Large intestine (tissue), 3 donors: ENCODE data around the gene SETD6. TPM values are rescaled to one million over a fixed set of nuclear protein-coding genes. Genes with fewer than 3 reads are reported as not detected.
"Not testable (repeated sequence)": the region's sequence is repeated elsewhere in the genome, so short reads cannot be mapped to it uniquely, and the experiment has no call there.

ENCODE experiments used
- DNase-seq, 2 donors: peaks; one replicate each; pipeline versions ENCODE4 v3.0.0 to v3.0.0-alpha.2; 2013
- H3K27ac ChIP-seq: one replicate; pipeline ENCODE4 v1.5.1; 2013; ENCODE audit warnings: low read length
- H3K27me3 ChIP-seq: 2 replicates; pipeline ENCODE4 v1.6.1; 2013; ENCODE audit warnings: low read length; ENCODE audit not compliant: control insufficient read depth, insufficient read depth
- H3K36me3 ChIP-seq: 2 replicates; pipeline ENCODE4 v1.6.1; 2013; ENCODE audit warnings: low read length; ENCODE audit not compliant: control insufficient read depth, insufficient read depth
- H3K4me1 ChIP-seq: one replicate; pipeline ENCODE4 v1.6.1; 2013; ENCODE audit warnings: low read length; ENCODE audit not compliant: control insufficient read depth, insufficient read depth
- H3K4me3 ChIP-seq: one replicate; pipeline ENCODE4 v1.5.1; 2013; ENCODE audit warnings: low read length
- H3K9me3 ChIP-seq: one replicate; pipeline ENCODE4 v1.6.1; 2013; ENCODE audit warnings: mild to moderate bottlenecking, low read depth, low read length, moderate library complexity; ENCODE audit not compliant: control insufficient read depth
- WGBS: methylation state at CpG from one replicate; pipeline ENCODE4 v1.1.5; 2013; ENCODE audit warnings: low lambda C conversion rate; ENCODE audit not compliant: insufficient coverage; 5-methylcytosine and 5-hydroxymethylcytosine counted together
- polyA plus RNA-seq: library from polyadenylated mRNA; unstranded; fragments of 120-200 nt; gene quantifications from one replicate; pipeline ENCODE4 v1.2.1, GENCODE V29; 2013

Gene SETD6
- polyA plus RNA-seq, 1 donor, result 28.8 TPM

DNA sequence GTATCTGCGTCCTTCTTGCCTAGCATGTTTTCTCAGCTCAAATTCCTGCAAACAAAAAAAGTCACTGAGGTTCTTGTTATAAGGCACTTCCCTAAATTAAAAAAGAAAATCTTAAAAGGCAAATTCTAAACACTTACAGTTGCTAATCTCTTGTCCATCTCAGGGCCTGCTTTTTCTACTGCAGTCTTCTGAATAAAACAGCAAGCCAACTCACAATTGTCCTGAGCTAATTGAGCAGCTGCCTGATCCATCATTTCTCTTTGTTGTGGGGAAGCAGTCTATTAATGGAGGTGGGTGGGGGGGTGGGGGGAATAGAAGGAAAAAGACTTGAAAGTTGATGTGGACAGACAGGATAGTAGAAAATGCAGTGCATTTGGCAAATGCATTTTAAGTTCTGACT is 27.0 kb downstream of the SETD6 start:
- H3K4me3 ChIP-seq, result no peak overlapping the region
- no peaks in the 10 kb centered on the region for H3K4me1 ChIP-seq
- no peaks in the 10 kb centered on the region for H3K27me3 ChIP-seq
- WGBS, result 100% methylated on average over 1 of the region's 1 CpG
- H3K36me3 ChIP-seq, result peaks cover 90% of the 10 kb centered on the region
- no peak for DNase-seq
- H3K27ac ChIP-seq, result no peak overlapping the region
- no peaks in the 10 kb centered on the region for H3K9me3 ChIP-seq

DNA sequence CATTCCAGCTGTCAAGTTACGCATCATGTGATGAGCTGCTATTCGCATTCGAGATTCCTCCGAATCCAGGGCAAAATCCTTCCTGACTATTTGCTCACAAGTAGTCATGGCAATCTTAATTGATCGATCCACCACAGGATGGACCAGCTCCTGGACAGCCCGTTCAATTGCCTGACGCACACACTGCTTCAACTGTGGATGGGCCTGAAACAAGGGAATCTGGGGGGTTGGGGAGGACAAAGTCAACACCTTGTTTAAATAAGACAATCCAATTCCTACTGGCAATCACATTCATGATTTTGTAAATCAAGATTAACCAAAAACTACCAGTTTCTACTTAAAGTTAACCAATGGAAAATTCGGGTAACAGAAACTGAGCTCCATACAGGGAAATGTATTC is 28.4 kb downstream of the SETD6 start:
- WGBS, result 100% methylated on average over 1 of the region's 8 CpGs
- Histone ChIP-seq H3K4me1 (no peaks in the 10 kb centered on the region), H3K36me3 (peaks cover 88% of the 10 kb centered on the region)

DNA sequence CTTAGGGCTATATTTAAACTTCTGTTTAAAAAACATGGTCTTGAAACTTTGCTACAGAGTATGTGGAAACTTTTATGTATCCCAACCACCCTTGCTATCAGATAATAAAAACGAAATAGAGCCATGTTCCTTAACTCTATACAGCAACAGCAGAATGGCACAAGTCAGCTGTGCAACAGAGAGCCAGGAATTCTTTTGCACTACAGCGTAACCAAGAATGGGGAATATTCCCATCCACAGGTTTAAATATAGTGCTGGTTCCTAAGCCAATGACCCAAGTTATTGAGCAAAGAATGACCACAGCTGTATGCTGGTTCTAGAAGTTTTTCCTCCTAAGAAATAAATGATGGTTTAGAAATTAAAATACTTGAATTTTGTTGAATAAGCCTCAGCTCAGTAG is 33.1 kb downstream of the SETD6 start:
- Histone ChIP-seq H3K27me3 (no peaks in the 10 kb centered on the region), H3K9me3 (no peaks in the 10 kb centered on the region), H3K27ac (no peak overlapping the region), H3K36me3 (peaks cover 79% of the 10 kb centered on the region), H3K4me1 (no peaks in the 10 kb centered on the region), H3K4me3 (no peak overlapping the region)
- no peak for DNase-seq
- WGBS, result 100% methylated on average over 1 of the region's 2 CpGs

More for the DNA sequence above, 28.4 kb downstream of the SETD6 start:
- Histone ChIP-seq H3K4me3 (no peak overlapping the region), H3K27ac (no peak overlapping the region), H3K27me3 (no peaks in the 10 kb centered on the region), H3K9me3 (no peaks in the 10 kb centered on the region)
- DNase-seq, result no peak

DNA sequence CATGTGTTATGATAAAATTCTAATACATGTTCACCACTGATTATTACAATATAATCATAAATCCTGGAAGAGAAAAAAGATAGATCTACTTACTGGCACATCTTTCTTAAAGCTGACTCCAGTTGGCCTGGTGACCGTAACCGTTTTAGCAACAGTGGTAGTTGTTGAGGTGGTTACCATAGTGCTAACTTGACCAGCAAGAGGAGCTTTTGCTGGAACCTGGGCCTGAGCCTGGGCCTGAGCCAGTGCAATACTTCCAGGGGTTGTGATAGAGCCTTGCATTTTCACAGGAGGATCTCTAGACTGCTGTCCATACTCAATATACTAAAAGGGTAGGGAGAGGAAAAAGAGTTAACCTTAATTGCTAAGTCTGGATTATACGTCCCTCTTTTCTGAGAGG is 36.2 kb downstream of the SETD6 start:
- Histone ChIP-seq H3K9me3 (no peaks in the 10 kb centered on the region), H3K4me1 (no peaks in the 10 kb centered on the region), H3K36me3 (peaks cover 72% of the 10 kb centered on the region), H3K4me3 (no peak overlapping the region), H3K27ac (no peak overlapping the region), H3K27me3 (no peaks in the 10 kb centered on the region)
- DNase-seq, result peak in 1 of 2 donors; percentile 1
- 80% methylated on average over 1 of the region's 3 CpGs for WGBS

DNA sequence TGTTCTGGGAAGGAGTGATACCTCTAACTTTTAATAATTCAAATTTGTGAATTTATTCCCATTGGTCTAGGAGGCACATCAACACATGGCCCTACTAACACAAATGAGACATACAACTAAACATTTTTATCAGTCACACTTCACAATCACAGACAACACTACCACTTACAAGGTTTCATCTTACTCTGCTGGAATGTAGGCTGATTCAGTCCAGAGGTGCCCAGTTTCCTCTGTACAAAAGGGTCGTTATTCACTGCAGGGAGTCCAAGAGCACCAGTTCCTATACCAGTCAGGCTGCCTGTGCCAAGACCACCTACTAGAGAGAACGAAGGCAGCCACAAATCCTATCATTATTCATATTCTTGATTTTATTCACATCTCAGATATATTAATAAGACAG is 41.4 kb downstream of the SETD6 start:
- Histone ChIP-seq H3K27me3 (no peaks in the 10 kb centered on the region), H3K4me3 (no peak overlapping the region), H3K9me3 (no peaks in the 10 kb centered on the region), H3K4me1 (no peaks in the 10 kb centered on the region), H3K36me3 (peaks cover 73% of the 10 kb centered on the region), H3K27ac (no peak overlapping the region)
- DNase-seq, result no peak
- WGBS, result 100% methylated on average over 1 of the region's 2 CpGs

DNA sequence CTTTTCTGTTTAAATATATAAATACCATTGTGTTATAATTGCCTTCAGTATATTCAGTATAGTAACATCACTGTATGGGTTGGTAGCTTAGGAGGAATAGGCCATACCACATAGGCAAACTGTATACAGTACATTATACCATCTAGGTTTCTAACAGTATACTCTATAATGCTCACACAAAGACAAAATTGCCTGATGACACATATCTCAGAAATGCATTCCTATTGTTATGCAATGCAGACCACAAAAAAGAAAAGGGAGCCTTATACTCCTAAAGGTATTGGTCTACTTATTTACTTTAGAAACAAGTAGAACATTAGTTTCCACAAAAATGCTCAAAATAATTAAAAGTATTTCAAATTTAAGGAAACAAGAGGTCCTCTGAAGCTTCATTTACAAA is 47.9 kb downstream of the SETD6 start:
- no peaks in the 10 kb centered on the region for H3K4me1 ChIP-seq
- H3K4me3 ChIP-seq, result no peak overlapping the region
- no peaks in the 10 kb centered on the region for H3K9me3 ChIP-seq
- H3K36me3 ChIP-seq, result peaks cover 71% of the 10 kb centered on the region
- DNase-seq, result no peak
- H3K27ac ChIP-seq, result no peak overlapping the region
- no peaks in the 10 kb centered on the region for H3K27me3 ChIP-seq

DNA sequence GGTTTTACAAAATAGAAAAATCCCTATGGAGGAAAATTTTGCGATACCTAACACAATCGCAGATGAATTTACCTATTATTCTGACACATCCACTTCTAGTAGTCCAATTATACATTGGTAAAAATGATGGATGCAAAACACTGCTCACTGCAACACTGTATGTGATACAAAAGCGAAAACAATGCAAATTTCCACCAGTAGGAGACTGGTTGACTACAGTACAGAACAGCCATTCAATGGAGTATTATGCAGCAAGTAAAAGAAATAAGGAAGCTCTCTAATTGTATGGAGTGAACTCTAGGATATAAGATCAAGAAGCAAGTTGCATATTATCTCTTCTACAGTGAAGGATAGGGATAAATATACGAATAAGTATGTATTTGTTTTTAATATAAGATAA is 48.5 kb downstream of the SETD6 start:
- DNase-seq, result no peak
- Histone ChIP-seq H3K4me1 (no peaks in the 10 kb centered on the region), H3K36me3 (peaks cover 67% of the 10 kb centered on the region), H3K27ac (no peak overlapping the region), H3K4me3 (no peak overlapping the region), H3K9me3 (no peaks in the 10 kb centered on the region), H3K27me3 (no peaks in the 10 kb centered on the region)
- 100% methylated on average over 2 of the region's 4 CpGs for WGBS

DNA sequence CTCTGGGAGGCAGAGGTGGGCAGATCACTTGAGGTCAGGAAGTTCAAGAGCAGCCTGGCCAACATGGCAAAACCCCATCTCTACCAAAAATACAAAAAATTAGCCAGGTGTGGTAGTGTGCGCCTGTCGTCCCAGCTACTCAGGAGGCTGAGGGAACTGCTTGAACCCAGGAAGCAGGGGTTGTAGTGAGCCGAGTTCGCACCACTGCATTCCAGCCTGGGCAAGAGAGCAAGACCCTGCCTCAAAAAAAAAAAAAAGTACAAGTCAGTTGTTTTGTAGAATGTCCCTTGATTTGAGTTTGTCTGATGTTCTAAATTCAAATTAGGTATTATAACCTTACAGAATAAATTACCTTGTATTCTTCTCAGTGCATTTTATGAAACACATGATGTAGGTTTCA is 50.4 kb downstream of the SETD6 start:
- not testable (repeated sequence) for H3K27me3 ChIP-seq, DNase-seq, H3K27ac ChIP-seq, H3K4me3 ChIP-seq, H3K4me1 ChIP-seq, H3K9me3 ChIP-seq
- peaks cover 65% of the 10 kb centered on the region for H3K36me3 ChIP-seq
- WGBS, result no CpG with 5 or more reads among the region's 4 CpGs

Other genes starting within 250 kb of the SETD6 start
- not detected for gene PRSS54, start 220.5 kb upstream of the SETD6 start, polyA plus RNA-seq
- 7.6 TPM for gene GINS3, start 123.0 kb upstream of the SETD6 start, polyA plus RNA-seq
- gene NDRG4, start 15.4 kb upstream of the SETD6 start, polyA plus RNA-seq, result 17.4 TPM
- 171 TPM for gene CNOT1, start 114.3 kb downstream of the SETD6 start, polyA plus RNA-seq
- 24.1 TPM for gene SLC38A7, start 169.3 kb downstream of the SETD6 start, polyA plus RNA-seq
- gene GOT2, start 218.8 kb downstream of the SETD6 start, polyA plus RNA-seq, result 55.8 TPM